Kidney tubule cell (primary cell): ENCODE results near the gene HK1.
A peak's percentile ranks its signal among the peaks of the same experiment; 100 is the strongest.

Experiments used
- DNase-seq: peaks from one replicate; pipeline ENCODE4 v3.0.0-alpha.2; 2018; ENCODE audit warnings: low spot score

The HK1 gene

GRCh38 chr10:69404786-69405185, 126.5 kb downstream of the HK1 start:
- no peak for DNase-seq

- no peak for DNase-seq
These were observed 126.9 kb downstream of the HK1 start for GRCh38 chr10:69405221-69405620.

- DNase-seq: peak; percentile 68
These were observed 128.1 kb downstream of the HK1 start for GRCh38 chr10:69406302-69406811.

GRCh38 chr10:69406816-69407580, 128.7 kb downstream of the HK1 start:
- DNase-seq: no peak

GRCh38 chr10:69407621-69408301, 129.5 kb downstream of the HK1 start:
- DNase-seq: peak; percentile 18

GRCh38 chr10:69408318-69409175, 130.3 kb downstream of the HK1 start:
- DNase-seq: peak; percentile 96

- no peak for DNase-seq
These were observed 130.8 kb downstream of the HK1 start for GRCh38 chr10:69409176-69409495.

GRCh38 chr10:69409968-69410367, 131.7 kb downstream of the HK1 start:
- no peak for DNase-seq

- no peak for DNase-seq
These were observed 132.2 kb downstream of the HK1 start for GRCh38 chr10:69410487-69410886.

GRCh38 chr10:69411476-69411875, 133.2 kb downstream of the HK1 start:
- DNase-seq: no peak

- DNase-seq: no peak
These were observed 134.0 kb downstream of the HK1 start for GRCh38 chr10:69412232-69412790.

GRCh38 chr10:69413221-69413865, 135.0 kb downstream of the HK1 start:
- peak; percentile 46 for DNase-seq

- DNase-seq: no peak
These were observed 136.0 kb downstream of the HK1 start for GRCh38 chr10:69414036-69415018.

GRCh38 chr10:69415049-69415448, 136.8 kb downstream of the HK1 start:
- DNase-seq: no peak

GRCh38 chr10:69415951-69416350, 137.7 kb downstream of the HK1 start:
- no peak for DNase-seq

GRCh38 chr10:69416695-69417094, 138.4 kb downstream of the HK1 start, which contains the start of gene TACR2:
Gene TACR2, minus strand, starts transcription at chr10:69416918. Its CDS starts 595 bp downstream, at chr10:69416323.
- no peak for DNase-seq

GRCh38 chr10:69417542-69417941, 139.2 kb downstream of the HK1 start:
- no peak for DNase-seq

GRCh38 chr10:69418052-69418752, 139.9 kb downstream of the HK1 start:
- DNase-seq: no peak

- no peak for DNase-seq
These were observed 140.9 kb downstream of the HK1 start for GRCh38 chr10:69419096-69419743.
